Stimulated activated CD4-positive, alpha-beta T cell treated with anti-CD3 and anti-CD28 coated beads, Interleukin-15, amount 100 ng/mL, for 24 hours (primary cell): ENCODE measurements around the gene ZP1.
"Not testable (repeated sequence)": the region's sequence is repeated elsewhere in the genome, so short reads cannot be mapped to it uniquely, and the experiment has no call there.

Source experiments
- DNase-seq: peaks from one replicate; pipeline ENCODE4 v3.0.0-alpha.2; 2020

Gene ZP1

DNA sequence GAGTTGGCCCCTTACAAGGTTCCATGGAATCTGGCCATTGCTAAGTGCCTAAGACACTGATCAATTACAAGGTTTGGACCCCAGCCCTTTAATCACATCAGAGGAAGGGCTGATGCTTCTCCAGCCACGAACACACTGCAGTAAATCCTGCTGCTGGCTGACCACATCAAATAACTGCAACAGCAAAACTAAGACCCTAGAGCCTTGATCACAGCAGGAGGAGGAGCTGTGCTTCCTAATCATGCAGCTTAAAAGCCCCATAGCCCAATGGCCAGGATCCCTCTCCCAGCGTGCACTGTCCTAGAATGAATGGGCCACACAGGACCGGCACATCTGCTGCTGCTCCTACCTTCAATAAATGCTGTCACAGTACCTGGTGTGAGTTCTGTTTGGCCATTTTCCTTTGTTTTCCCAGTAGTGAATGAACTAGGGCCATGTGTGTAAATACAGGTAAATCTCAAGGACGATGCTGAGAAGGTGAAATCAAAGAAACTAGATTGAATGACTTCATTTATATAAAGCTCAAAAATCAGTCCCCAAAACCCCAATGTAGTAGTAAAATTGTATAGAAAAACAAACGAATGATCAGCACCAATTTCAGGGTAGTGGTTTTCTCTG is 12.7 kb downstream of the ZP1 start:
- no peak for DNase-seq

DNA sequence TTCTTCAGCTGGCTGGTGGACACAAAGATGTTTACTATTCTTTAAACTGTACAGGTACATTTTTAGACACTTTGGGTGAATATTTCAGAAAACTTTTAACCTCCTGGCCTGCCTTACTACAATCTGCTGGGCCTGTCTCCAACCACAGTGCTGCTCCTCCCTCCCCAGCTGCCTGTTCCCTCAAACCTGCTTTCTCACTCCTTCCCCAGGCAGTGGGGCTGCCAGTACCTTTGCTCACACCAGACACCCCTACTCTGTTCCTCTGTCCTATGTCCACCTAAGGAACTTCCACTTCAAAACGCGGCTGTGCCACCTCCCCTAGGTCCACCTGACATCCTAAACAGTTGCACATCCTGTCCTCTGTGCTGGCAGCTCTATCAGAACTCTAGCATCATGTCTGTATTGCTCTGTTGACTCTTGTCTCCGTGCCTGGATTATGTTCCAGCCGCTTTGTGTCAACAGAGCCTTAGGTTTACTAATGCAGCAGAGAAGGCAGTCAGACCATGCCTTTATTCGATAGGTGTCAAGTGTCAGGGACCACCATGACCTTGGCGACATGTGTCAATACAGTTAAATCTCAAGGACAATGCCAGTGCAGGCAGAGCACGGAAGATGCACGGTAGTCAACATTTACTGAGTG is 13.4 kb downstream of the ZP1 start:
- DNase-seq = no peak

DNA sequence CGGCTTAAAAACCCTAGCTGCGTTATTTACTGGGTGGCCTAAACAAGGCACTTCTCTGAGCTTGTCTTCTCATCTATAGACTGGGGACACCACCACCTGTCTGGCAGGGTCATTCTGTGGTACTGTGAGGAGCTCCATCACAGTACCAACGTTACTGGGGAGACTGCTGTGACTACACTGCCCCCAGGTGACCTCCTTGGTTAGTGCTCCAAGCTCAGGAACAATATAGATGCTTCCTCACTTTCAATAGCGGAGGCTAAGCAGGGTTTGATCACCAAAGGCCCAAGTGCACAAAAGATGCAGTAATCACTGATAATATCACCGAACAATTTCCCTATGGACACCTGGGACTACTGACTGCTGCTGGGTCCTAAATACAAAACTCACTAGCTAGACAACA is 20.2 kb downstream of the ZP1 start:
- DNase-seq = peak; percentile 34

DNA sequence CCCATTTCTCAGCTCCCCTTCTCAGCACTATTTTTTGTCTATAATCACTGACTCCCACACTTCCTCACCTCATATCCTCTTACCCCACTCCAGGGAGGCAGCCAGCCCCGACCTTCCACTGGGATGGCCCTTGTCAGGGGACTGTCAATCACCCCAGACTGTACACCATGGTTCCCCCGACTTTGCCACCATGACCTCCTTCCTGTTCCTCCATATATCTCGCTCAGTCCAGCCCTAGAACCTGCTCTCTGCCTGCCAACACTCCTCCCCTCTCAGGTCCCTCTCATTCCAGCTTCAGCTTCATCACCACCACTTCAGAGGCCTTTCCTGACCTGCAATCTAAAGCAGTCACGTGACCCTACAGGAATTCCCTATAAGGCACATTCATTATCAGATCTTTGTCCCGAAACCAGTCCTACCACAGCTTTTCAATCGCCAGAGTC is 22.5 kb downstream of the ZP1 start:
- DNase-seq = no peak

DNA sequence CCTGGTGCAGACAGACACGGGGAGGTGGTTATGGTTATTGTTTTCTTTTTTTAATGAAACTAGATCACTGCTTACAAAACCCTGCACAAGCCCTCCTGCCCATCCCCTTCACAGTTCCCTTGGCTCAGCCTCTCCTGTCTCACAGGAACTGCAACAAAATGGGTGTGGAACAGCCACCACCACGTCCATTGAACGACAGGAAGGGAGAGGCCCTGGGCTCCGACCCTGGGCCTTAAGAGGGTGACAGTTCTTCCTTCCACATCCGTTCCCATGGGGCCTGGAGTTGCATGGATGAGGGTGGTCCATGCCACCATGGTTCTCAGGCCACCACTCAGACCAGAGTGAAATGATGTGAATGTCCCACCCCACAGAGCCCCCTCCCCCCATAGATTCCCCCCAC is 23.4 kb downstream of the ZP1 start:
- no peak for DNase-seq

DNA sequence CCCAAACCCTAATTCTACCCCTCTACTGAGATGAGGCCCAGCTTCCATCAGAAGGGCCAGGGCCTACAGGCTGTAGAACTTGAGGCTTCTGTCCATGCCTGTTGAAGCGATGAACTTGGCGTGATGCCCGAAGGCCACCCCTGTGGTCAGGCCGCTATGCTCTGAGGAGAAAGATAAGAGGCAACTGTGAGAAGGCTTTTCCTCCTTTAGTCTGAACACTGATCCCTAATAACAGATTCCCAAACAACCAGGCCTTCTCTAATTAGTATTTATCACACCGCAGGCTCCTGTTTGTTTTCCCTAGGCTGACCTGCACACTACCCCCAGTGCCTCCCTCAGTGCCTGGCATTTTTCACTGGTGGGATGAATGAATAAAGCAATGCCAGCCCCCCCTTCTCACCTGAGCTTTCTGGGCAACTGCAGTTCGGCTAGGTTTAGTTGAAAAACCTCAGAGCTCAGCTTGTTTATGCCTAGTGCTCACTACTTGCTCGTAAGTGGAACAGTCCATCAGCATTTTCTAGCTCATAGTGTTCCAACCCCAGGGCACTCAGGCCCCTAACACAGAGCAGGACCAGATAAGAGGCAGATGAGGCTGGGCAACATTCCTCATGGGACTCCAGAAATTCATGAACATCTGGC is 23.9 kb downstream of the ZP1 start:
- no peak for DNase-seq

DNA sequence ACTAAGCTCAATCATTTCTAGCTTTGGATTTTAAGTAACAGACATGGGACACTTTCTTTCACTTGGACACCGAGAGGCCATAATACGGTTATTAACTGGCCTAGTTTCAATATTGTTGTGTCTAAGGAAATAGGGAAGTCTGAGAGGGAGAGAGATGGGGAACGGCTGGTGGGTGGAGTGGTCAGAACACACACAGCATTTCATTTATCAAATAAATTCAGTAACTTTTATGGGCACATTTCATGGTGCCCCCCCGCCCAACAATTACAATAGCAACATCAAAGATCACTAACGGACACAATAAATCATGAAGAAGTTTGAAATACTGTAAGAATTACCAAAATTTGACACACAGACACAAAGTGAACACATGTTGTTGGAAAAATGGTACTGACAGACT is 28.3 kb downstream of the ZP1 start:
- no peak for DNase-seq

DNA sequence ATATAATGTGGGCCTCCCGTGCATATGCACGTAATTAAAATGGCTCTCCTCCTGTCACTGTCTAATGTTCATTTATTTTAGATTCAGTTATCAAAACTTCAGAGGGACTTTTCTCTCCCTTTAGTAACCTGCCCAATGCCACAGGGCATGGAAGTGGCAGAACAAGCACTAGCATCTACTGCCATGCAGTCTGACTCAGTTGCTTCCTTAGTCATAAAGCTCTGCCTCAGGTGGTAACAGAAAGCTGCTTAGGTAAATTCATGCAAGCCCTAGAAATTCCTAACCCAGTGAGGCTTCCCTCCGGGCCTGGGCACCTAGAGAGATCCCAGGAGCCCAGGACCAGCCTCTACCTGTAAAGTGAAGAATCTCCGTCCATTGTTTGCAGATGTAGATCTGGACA is 30.2 kb downstream of the ZP1 start:
- DNase-seq = no peak

DNA sequence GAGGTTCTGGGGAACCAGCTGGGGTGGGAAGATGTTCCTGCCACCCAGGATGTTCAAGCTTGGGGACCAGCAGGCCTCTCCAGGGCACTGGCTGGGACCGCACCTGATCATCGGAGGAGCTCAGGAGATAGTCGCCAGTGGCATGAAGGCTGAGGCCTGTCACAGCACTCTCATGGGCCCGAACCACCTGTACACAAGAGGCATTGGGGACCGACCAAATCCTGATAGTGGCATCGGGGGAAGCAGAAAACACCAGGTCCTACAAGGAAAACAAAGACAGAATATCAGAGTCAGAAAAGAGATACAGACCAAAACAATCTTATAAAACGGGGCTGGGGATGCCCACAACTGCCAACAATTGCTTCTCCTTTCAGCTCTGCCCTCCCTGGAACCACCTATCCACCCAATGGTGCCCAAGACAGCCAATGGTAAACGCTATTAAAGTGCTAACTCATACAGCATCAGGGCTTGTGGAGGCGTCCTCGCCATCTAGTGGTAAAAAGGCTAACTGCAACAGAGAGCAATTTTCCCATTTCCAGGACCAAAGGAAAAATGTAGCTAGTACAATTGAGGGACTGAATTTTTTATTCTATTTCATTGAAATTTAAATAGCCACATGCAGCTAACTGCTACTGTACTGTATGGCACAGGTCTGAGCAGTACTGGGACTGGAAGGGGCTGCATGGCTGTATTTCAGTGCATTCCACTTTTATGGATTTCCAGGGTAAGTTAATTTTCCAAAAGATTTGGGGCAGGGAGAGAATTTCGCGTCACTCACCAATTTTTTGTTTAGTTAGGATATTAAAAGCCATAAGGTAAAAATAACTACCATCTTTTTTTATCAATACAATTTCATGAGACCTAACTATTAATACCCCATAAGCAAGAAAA is 31.9 kb downstream of the ZP1 start:
- peak; percentile 26 for DNase-seq

DNA sequence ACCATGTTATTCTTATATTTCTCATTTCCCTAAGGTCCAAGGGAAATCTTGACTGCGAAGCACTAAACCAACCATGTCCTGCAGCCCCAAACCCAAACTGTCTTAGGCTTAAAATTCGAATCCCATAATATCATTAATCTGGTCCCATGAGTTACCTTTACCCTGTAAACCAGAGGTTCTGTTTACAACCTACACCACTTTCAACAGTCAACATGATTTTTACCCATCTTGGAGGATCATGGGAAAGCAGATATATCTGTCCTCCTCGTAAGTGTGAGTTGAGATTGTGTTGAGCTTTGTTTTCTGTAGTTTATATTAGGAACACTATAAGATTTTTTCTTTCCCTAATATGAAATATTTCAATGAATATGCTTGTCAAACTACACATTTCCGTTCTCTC is 32.6 kb downstream of the ZP1 start:
- DNase-seq = no peak

DNA sequence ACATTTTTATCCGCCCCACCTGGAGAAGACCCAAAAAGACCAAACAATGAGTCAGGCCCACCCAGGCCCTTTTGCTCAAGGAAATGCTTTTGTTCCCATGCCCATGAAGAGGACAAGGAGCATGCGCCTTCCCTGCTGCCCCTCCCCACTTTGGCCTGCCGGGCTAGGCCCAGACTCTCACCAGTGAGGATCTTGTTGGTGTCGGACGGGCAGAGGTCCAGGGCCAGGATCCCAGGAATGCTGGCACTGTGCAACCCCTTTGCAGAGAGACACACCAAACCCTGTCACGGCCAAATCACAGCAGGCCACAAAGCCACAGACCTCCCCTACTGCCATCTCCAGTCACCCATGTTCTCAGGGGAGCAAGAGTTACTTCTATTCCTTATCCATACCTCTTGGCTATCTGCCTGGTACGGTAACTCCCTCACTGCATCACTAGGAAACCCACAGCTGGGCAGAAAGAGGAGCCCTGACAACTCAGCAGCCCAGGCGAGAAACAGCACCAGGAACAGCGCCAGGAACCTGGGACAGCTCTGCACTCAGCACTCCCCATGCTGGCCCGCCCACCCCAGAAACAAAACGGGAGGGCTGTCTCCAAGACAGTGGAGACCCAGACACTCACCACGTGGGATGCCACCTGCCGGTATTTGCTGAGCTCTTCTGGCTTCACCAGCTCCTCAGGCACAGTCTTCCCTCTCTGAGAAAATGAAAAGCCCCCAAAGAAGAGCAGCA is 33.5 kb downstream of the ZP1 start:
- DNase-seq = no peak

DNA sequence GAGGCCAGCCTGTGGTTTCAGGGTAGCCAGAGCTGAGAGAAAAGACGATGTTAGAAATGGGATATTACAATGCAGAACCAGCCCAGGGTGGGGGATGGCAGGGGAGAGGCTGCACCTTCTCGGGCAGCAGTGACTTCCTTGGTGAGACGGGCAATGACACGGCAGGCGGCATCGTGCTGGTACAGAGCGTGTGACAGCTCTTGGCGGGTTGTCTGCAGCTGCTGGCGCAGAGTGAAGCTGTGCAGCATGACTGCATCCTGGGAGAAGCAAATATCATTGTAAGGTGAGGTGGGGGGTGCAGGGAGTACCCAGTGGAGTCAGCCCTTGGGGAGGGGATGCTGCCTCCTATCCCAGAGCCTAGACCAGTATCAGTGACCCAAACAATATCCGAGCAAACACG is 35.3 kb downstream of the ZP1 start:
- DNase-seq = no peak

DNA sequence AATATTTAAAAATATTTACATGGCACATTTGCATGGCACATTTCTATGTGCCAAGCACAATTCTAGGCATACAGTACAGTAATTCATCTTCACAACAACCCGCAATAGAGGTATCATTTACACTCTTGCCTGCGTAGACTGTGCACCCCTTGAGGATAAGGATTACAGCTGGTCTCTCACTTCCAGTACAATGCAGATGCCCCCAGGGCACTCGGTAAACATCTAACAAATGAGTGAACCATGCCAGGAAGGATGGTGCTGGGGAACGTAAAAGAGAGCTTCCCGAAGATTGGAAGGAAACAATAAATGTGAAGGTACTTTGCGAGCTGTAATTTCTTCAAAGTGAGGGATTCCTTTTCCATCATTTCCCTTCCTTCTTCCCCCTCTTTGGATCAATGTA is 37.7 kb downstream of the ZP1 start:
- no peak for DNase-seq

DNA sequence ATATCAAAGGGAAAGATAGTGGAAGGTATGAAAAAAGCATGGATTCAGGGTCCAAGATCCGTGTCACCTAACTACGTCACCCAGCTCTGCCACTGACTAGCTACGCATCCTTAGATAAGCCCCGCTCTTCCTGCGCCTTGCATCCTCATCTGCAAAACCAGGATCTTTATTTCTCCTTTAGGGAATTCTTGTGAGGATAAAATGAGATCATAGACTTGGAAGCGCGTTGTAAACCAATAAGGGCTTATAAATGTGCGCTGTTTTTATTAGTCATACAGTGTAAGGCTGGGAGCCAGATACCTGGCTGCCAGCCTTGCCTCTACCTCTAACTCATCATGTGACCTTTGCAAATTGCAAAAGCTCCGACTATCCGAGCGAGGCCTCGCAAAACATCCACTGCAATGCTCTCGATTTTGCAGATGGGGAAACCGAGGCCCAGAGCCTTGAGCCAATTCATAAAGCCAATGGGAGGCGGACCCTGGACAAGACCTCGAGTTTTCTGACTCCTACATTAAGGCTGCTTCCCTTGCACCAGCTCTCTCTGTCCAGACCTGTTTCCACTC is 38.3 kb downstream of the ZP1 start:
- peak; percentile 33 for DNase-seq

DNA sequence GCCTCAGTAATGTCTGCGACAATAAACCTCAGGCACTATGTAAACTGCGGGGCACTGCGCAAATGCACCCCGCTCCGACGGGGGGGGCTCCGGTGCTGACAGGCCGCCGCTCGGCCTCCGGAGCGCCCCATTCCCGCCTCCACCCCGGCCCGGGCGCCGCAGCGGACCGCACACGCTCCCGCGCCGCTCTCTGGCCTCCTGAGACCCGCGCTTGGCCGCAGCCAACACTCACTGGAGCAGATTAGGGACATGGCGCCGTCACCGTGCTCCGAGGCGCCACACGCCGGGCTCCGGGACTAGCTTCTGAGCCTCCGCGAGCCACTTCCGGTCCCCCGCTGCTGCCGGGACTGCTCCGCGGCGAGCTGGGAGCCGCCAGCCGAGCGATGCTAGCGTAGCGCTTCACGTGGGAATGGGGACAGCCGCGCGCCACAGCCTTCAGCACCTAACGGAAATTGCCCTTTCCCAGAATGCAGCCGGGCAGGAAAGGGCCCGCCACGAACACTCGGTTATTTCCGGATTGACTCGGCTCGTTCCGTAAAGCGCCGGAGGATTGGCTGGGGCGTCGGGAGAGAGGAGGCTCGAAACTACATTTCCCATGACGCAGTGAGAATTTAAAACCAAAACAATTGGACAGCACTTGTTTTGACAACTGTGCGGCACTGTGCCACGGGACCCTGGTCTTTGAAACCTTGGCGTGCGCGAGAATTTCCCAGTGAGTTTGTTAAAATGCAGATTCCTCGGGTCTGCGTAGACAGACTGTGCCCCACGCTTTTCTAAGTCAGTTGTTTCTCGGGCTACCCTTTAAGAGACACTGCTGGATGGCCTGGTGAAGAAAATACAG is 39.0 kb downstream of the ZP1 start, which contains the start of gene PRPF19:
PRPF19 (minus strand) TSS at position 454 of the 841 bp plus-strand sequence; CDS start at position 251, 203 bp downstream.
- DNase-seq = peak; percentile 98

DNA sequence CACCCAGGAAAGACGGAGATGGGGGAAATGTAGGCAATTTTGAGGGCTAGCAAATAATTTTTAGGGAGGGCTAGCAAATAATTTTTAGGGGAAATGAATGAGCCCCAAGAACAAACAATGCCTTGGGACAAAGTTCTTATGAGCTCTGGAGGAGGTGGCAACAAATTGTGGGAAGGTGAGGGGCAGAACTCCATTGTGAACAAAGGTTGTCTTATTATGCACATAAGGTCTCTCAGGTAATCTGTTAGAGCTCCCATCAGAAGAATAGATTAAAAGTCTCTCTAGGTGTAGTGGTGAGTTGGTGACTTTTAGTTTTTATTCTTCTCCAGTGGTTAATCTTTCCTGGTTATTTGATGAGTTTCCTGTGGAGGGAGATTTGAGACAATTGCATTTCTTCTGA is 41.5 kb downstream of the ZP1 start:
- no peak for DNase-seq

DNA sequence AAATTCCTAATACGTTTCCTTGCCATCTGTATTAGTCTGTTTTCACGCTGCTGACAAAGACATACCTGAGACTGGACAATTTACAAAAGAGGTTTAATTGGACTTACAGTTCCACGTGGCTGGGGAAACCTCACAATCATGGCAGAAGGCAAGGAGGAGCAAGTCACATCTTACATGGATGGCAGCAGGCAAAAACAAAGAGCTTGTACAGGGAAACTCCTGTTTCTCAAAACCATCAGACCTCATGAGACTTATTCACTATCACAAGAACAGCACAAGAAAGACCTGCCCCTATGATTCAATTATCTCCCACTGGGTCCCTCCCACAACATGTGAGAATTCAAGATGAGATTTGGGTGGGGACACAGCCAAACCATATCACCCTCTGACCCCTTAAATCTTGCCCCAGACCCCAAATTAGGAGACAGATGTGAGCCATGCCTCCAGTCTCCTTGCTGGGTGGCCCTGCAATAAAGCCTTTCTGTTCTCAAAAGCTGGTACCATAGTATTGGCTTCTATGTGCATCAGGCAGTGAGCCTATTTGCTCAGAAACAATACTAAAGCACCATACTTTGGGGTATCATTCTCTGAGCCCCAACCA is 42.4 kb downstream of the ZP1 start:
- DNase-seq = not testable (repeated sequence)

DNA sequence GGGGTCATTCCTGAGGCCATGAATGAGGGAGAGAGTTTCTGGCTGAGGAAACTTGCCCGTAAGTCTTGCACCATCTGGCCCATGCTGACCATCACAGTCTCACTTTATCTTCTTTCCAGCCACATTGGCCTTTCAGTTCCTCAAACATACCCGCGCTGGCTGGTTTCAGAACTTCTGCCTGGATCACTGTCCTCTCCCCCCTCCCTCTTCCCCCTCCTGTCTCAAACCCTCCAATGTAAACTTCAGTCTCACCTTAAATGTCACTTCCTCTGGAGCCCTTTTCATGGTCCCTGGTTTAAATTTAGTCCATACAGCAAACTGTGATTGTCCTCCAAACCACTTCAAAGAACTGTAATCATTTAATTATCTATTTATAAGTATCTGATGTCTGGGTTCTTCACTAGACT is 42.9 kb downstream of the ZP1 start:
- DNase-seq = no peak

DNA sequence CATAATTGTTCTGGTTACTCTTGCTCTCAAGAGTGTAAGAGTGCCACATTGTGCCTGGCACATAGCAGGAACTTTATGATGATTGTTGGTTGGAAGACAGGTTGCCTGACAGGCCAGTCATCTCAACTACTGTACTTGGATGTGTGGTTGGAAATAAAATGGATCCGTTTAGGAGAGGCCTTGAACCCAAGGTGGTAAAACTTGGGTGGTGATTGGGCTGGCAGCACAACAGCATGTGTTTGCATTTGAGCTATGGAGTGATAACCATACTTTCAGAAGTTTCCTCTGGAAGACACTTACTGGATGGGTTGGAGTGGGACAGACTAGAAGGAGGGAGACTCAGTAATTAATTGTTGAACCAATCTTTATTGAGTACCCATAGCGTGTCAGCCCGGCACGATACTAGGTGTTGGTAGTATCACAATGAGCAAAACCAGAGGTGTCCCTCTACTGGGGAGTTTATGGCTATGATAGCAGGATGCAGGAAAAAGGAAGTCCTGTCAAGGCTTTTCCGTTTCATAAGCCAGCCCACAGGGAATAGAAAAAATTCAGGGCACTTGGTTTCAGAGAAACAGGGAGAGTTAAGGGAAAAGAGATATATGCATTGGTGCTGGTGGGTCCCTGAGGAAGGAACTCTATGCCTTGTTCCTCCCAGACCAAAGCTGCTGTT is 43.5 kb downstream of the ZP1 start:
- DNase-seq = no peak

DNA sequence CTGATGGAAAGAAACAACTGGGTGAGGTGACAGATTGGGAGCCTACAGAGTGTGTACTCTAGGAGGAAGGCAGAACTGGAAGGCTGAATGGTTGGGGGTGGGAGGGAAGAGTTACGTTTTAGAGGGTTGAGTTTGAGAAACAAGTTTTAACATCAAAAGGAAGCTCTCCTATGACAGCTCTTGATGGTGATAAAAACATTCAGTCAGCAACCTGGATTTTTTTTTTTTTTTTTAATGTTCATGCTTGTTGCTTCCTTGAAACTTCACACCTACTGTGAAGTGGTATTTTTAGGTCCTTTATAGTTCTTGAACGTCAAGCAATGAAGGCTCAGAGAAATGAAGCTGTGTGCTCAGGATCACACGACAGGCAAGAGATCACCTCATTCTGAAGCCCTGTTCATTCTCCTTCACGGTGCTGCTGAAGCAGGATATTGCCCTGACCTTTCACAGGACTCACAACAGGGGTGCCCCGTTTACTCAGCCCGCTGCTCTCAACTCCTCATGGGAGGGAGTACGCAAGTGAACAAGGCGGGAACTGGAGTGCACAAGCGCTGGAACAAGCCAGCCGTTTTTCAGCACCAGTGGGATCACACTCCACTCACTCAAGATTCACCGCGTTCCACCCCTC is 45.0 kb downstream of the ZP1 start:
- DNase-seq = no peak
